GM23338 (cell line): ENCODE data around the gene IGSF21. TPM values are rescaled to one million over a fixed set of nuclear protein-coding genes. Genes with fewer than 3 reads are reported as not detected.

Experiments used
- ATAC-seq: fragments of 200-7000 bp; cut with Tn5 transposase; 3 replicates; pipeline ENCODE4 v1.9.1; 2020
- DNase-seq: peaks from one replicate; pipeline ENCODE4 v3.0.0-alpha.2; 2015; ENCODE audit warnings: low spot score
- H2AFZ ChIP-seq: fragments of 200-600 bp; sonication (generic); 2 replicates; pipeline ENCODE4 v1.8.0; 2016; ENCODE audit warnings: antibody characterized with exemption, mild to moderate bottlenecking, moderate library complexity
- H3F3A ChIP-seq: fragments of 200-600 bp; sonication (generic); replicated peaks from 2 replicates; pipeline ENCODE4 v1.8.0; 2017; ENCODE audit warnings: antibody characterized with exemption, mixed run types, low read depth
- H3K27ac ChIP-seq: fragments of 200-600 bp; sonication (generic); 2 replicates; pipeline ENCODE4 v1.6.1; 2016; ENCODE audit warnings: low read depth
- H3K27me3 ChIP-seq: fragments of 200-600 bp; sonication (generic); 2 replicates; pipeline ENCODE4 v1.8.0; 2016; ENCODE audit warnings: mild to moderate bottlenecking, mixed run types, moderate library complexity; ENCODE audit not compliant: insufficient read depth
- H3K36me3 ChIP-seq: fragments of 200-600 bp; sonication (generic); 2 replicates; pipeline ENCODE4 v1.8.0; 2016; ENCODE audit warnings: mild to moderate bottlenecking; ENCODE audit not compliant: insufficient read depth
- H3K4me1 ChIP-seq: fragments of 200-600 bp; sonication (generic); 2 replicates; pipeline ENCODE4 v1.8.0; 2016; ENCODE audit warnings: mild to moderate bottlenecking, moderate library complexity; ENCODE audit not compliant: insufficient read depth
- H3K4me2 ChIP-seq: fragments of 200-600 bp; sonication (generic); 2 replicates; pipeline ENCODE4 v1.7.1; 2017; ENCODE audit warnings: mixed run types
- H3K4me3 ChIP-seq: fragments of 200-600 bp; sonication (generic); 2 replicates; pipeline ENCODE4 v1.6.1; 2016; ENCODE audit warnings: mixed run types
- H3K79me2 ChIP-seq: fragments of 200-600 bp; sonication (generic); replicated peaks from 2 replicates; pipeline ENCODE4 v1.8.0; 2017; ENCODE audit warnings: mild to moderate bottlenecking; ENCODE audit not compliant: insufficient read depth
- H3K9me2 ChIP-seq: fragments of 200-600 bp; sonication (generic); 2 replicates; pipeline ENCODE4 v1.8.0; 2017; ENCODE audit not compliant: insufficient read depth
- H4K20me1 ChIP-seq: fragments of 200-600 bp; sonication (generic); replicated peaks from 2 replicates; pipeline ENCODE4 v1.8.0; 2017; ENCODE audit warnings: mild to moderate bottlenecking; ENCODE audit not compliant: insufficient read depth
- H3K27ac Mint-ChIP-seq: 2 replicates; pipeline ENCODE4 v1.8.0; 2020; ENCODE audit warnings: inconsistent platforms, mild to moderate bottlenecking, moderate library complexity, mixed read lengths
- H3K27me3 Mint-ChIP-seq: 3 replicates; pipeline ENCODE4 v1.8.0; 2022; ENCODE audit warnings: low read depth, mild to moderate bottlenecking, moderate library complexity, mixed read lengths, inconsistent platforms; ENCODE audit not compliant: insufficient read depth, poor library complexity
- H3K36me3 Mint-ChIP-seq: 3 replicates; pipeline ENCODE4 v1.8.0; 2021; ENCODE audit warnings: low read depth, mild to moderate bottlenecking, inconsistent platforms, moderate library complexity, mixed read lengths
- H3K4me1 Mint-ChIP-seq: 3 replicates; pipeline ENCODE4 v1.8.0; 2020; ENCODE audit warnings: mild to moderate bottlenecking, inconsistent platforms, mixed read lengths
- H3K4me3 Mint-ChIP-seq: 3 replicates; pipeline ENCODE4 v1.8.0; 2021; ENCODE audit warnings: moderate library complexity, mild to moderate bottlenecking, inconsistent platforms, mixed read lengths
- H3K9me3 Mint-ChIP-seq: 3 replicates; pipeline ENCODE4 v1.8.0; 2020; ENCODE audit warnings: moderate library complexity, mild to moderate bottlenecking, inconsistent platforms, mixed read lengths
- CREB1 ChIP-seq: fragments of 250-450 bp; sonication (Bioruptor Pico); IDR thresholded peaks from 2 replicates; pipeline ENCODE4 v1.5.0; 2020; ENCODE audit warnings: low read depth, mild to moderate bottlenecking, moderate library complexity
- EZH2 ChIP-seq: fragments of 200-600 bp; sonication (generic); IDR thresholded peaks from one replicate; pipeline ENCODE4 v1.8.0; 2017; ENCODE audit warnings: antibody characterized with exemption, mild to moderate bottlenecking, low read depth; ENCODE audit not compliant: unreplicated experiment
- EZH2phosphoT487 ChIP-seq: fragments of 200-600 bp; sonication (generic); IDR thresholded peaks from one replicate; pipeline ENCODE4 v1.8.1; 2018; ENCODE audit warnings: antibody characterized with exemption; ENCODE audit not compliant: unreplicated experiment
- JUNB ChIP-seq: IDR thresholded peaks from one replicate; pipeline ENCODE4 v1.6.1; 2016; ENCODE audit warnings: antibody characterized with exemption; ENCODE audit not compliant: unreplicated experiment
- NANOG ChIP-seq: IDR thresholded peaks from 2 replicates; pipeline ENCODE4 v1.6.1; 2016; ENCODE audit warnings: antibody characterized with exemption, borderline replicate concordance
- POLR2AphosphoS5 ChIP-seq: IDR thresholded peaks from 2 replicates; pipeline ENCODE4 v1.6.1; 2016; ENCODE audit warnings: antibody characterized with exemption, low read depth
- STAT1 ChIP-seq: IDR thresholded peaks from one replicate; pipeline ENCODE4 v1.6.1; 2016; ENCODE audit warnings: antibody characterized with exemption; ENCODE audit not compliant: unreplicated experiment
- ZNF114 ChIP-seq: fragments of 250-450 bp; sonication (Bioruptor Pico); IDR thresholded peaks from 2 replicates; pipeline ENCODE4 v1.5.0; 2020; ENCODE audit warnings: mild to moderate bottlenecking, moderate library complexity
- ZNF331 ChIP-seq: fragments of 250-450 bp; sonication (Bioruptor Pico); IDR thresholded peaks from 2 replicates; pipeline ENCODE4 v1.5.0; 2020; ENCODE audit warnings: low read depth, mild to moderate bottlenecking, moderate library complexity
- polyA plus RNA-seq: library from polyadenylated mRNA; unstranded; fragments of >200 nt; fragmentation: Nextera tagmentation; extraction: Ambion mirVana; gene quantifications from 2 replicates; pipeline ENCODE4 v1.2.1, GENCODE V29; 2016
- total RNA-seq: library from RNA; depleted of rRNA; stranded (reverse); fragments of >200 nt; shearing (Covaris generic); gene quantifications from 2 replicates; pipeline ENCODE4 v1.2.3, GENCODE V29; 2014
- TF ChIP-seq, protein P1 (sequence below), 2 experiments: fragments of 200-600 bp in 1 of 2; sonication (generic) in 1 of 2; conservative IDR thresholded peaks; 2 replicates each; pipeline versions ENCODE4 v1.5.1 to v1.6.1; 2016 to 2017; ENCODE audit warnings: antibody characterized with exemption in 2 of 2, low read depth in 2 of 2, mild to moderate bottlenecking in 2 of 2, moderate library complexity in 1 of 2
- TF ChIP-seq, protein P2 (sequence below): IDR thresholded peaks from one replicate; pipeline ENCODE4 v1.6.1; 2018; ENCODE audit warnings: antibody characterized with exemption; ENCODE audit not compliant: unreplicated experiment
- TF ChIP-seq, protein P3 (sequence below): IDR thresholded peaks from 2 replicates; pipeline ENCODE4 v1.6.1; 2016; ENCODE audit warnings: antibody characterized with exemption

Gene IGSF21
- total and polyA plus RNA-seq, 2 experiments from 2014 or later, result 15.6 to 15.7 TPM

DNA sequence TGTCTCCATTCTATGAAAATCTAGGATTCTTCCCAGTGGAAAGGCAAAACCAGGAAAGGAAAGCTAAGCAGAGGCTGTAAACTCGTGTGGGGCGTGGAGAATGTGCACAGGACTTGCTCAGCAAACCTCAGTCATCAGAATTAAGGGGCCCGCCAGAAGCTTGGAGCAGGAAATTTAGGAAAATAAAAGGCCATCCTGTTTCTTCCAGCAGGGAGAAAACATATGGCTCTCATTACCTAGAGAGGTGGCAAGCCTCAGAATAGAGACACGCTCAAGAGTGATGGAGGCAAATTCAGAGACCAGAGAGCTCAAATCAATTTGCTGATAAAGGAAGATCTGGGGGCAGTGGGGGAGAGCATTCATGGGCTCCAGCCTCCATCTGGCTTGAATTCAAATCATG lies 221.2 kb downstream of the IGSF21 start (continued):
- TF ChIP-seq, protein P1, sequence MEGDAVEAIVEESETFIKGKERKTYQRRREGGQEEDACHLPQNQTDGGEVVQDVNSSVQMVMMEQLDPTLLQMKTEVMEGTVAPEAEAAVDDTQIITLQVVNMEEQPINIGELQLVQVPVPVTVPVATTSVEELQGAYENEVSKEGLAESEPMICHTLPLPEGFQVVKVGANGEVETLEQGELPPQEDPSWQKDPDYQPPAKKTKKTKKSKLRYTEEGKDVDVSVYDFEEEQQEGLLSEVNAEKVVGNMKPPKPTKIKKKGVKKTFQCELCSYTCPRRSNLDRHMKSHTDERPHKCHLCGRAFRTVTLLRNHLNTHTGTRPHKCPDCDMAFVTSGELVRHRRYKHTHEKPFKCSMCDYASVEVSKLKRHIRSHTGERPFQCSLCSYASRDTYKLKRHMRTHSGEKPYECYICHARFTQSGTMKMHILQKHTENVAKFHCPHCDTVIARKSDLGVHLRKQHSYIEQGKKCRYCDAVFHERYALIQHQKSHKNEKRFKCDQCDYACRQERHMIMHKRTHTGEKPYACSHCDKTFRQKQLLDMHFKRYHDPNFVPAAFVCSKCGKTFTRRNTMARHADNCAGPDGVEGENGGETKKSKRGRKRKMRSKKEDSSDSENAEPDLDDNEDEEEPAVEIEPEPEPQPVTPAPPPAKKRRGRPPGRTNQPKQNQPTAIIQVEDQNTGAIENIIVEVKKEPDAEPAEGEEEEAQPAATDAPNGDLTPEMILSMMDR (conservative IDR thresholded peaks at IDR 0.05; ENCODE audit: low read depth in 2 of 2), result no peak
- TF ChIP-seq NANOG, result no peak

DNA sequence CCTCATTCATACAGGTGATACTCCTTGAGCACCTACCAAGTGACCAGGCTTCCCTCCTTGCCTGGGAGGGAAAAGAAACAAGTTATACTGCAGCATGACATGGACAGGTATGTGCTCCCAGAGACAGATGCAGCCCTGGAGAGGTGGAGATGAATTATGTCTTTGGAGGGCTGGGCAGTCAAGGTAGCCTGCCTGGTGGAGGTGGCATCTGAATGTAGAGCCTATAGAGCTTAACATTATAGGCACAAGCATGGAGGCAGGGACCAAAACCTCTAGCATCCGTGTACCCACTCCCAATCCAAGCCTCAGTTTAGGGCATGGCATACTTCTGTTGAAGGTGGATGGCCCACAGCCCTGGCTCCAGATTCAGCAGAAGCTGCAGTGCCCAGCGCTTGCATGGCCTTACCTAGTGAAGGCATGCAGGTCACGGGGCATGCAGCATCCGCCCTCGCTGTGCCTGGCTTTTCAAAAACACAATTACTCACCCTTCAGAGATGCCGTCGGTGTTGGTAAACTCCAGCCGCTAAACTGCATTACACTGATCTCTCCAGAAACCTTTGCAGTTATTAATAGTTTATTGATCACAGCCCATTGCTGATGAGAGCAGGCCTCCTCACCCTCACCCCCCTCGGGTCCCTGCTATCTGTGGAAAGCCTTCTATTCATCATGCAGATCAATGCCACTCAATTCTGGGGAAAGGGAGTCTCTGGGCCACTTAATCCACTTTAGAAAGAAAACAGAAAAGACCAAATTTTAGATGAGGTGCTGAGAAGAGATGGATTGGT lies 222.1 kb downstream of the IGSF21 start:
- no peak for ATAC-seq
- no peak overlapping the region for H3K27ac ChIP-seq
- no peak overlapping the region for H3K4me2 ChIP-seq
- H3K27me3 ChIP-seq, result no peaks in the 10 kb centered on the region
- H3K9me3 Mint-ChIP-seq, result no peaks in the 10 kb centered on the region; the same call in 2 of the 3 replicates
- H3K4me3 Mint-ChIP-seq, result no peak overlapping the region
- H3K27ac Mint-ChIP-seq, result no peak overlapping the region
- H3K9me2 ChIP-seq, result peaks cover 7% of the 10 kb centered on the region; the same call in 1 of the 2 replicates
- no peak overlapping the region for H3K4me3 ChIP-seq
- H3K4me1 Mint-ChIP-seq, result peaks cover 25% of the 10 kb centered on the region
- peaks cover 23% of the 10 kb centered on the region for H3K4me1 ChIP-seq
- no peaks in the 10 kb centered on the region for H3K36me3 Mint-ChIP-seq
- H2AFZ ChIP-seq, result no peak overlapping the region
- DNase-seq, result no peak
- peaks cover 9% of the 10 kb centered on the region for H3K27me3 Mint-ChIP-seq
- no peaks in the 10 kb centered on the region for H3F3A ChIP-seq
- H3K79me2 ChIP-seq, result no peaks in the 10 kb centered on the region
- no peaks in the 10 kb centered on the region for H3K36me3 ChIP-seq
- no peaks in the 10 kb centered on the region for H4K20me1 ChIP-seq
- TF ChIP-seq POLR2AphosphoS5, result no peak
- no peak for TF ChIP-seq ZNF331 (CRISPR knock-in tag)
- TF ChIP-seq, protein P1 (conservative IDR thresholded peaks at IDR 0.05; ENCODE audit: low read depth in 2 of 2), result no peak
- no peak for TF ChIP-seq NANOG
- TF ChIP-seq ZNF114, result no peak
- TF ChIP-seq EZH2phosphoT487, result no peak
- no peak for TF ChIP-seq CREB1
- no peak for TF ChIP-seq STAT1
- TF ChIP-seq EZH2, result no peak
- TF ChIP-seq JUNB, result no peak
- TF ChIP-seq, protein P2, sequence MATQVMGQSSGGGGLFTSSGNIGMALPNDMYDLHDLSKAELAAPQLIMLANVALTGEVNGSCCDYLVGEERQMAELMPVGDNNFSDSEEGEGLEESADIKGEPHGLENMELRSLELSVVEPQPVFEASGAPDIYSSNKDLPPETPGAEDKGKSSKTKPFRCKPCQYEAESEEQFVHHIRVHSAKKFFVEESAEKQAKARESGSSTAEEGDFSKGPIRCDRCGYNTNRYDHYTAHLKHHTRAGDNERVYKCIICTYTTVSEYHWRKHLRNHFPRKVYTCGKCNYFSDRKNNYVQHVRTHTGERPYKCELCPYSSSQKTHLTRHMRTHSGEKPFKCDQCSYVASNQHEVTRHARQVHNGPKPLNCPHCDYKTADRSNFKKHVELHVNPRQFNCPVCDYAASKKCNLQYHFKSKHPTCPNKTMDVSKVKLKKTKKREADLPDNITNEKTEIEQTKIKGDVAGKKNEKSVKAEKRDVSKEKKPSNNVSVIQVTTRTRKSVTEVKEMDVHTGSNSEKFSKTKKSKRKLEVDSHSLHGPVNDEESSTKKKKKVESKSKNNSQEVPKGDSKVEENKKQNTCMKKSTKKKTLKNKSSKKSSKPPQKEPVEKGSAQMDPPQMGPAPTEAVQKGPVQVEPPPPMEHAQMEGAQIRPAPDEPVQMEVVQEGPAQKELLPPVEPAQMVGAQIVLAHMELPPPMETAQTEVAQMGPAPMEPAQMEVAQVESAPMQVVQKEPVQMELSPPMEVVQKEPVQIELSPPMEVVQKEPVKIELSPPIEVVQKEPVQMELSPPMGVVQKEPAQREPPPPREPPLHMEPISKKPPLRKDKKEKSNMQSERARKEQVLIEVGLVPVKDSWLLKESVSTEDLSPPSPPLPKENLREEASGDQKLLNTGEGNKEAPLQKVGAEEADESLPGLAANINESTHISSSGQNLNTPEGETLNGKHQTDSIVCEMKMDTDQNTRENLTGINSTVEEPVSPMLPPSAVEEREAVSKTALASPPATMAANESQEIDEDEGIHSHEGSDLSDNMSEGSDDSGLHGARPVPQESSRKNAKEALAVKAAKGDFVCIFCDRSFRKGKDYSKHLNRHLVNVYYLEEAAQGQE, result no peak
- TF ChIP-seq, protein P3, sequence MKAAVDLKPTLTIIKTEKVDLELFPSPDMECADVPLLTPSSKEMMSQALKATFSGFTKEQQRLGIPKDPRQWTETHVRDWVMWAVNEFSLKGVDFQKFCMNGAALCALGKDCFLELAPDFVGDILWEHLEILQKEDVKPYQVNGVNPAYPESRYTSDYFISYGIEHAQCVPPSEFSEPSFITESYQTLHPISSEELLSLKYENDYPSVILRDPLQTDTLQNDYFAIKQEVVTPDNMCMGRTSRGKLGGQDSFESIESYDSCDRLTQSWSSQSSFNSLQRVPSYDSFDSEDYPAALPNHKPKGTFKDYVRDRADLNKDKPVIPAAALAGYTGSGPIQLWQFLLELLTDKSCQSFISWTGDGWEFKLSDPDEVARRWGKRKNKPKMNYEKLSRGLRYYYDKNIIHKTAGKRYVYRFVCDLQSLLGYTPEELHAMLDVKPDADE, result no peak
